Activated B cell treated with CpG ODN at 0.5 μM for 24 hours (primary cell): ENCODE measurements around the gene TIMP3. TPM values are rescaled to one million over a fixed set of nuclear protein-coding genes. Genes with fewer than 3 reads are reported as not detected.

Experiments used
- ATAC-seq: fragments of 200-7000 bp; cut with Tn5 transposase; one replicate; pipeline ENCODE4 v1.10.0; 2021; ENCODE audit warnings: low read depth, mild to moderate bottlenecking, moderate library complexity
- CTCF ChIA-PET: fragments of 350-600 bp; sonication (Branson Sonifier 250); formaldehyde crosslinking; loops from one replicate; lab custom pipeline; 2021; ENCODE audit warnings: antibody characterized with exemption; lab: Charles Lee
- POLR2A ChIA-PET: fragments of 350-600 bp; sonication (Branson Sonifier 250); formaldehyde crosslinking; loops from one replicate; lab custom pipeline; 2021; ENCODE audit warnings: antibody characterized with exemption; lab: Charles Lee
- DNase-seq: peaks from one replicate; pipeline ENCODE4 v3.0.0; 2022
- H3K27ac Mint-ChIP-seq: one replicate; pipeline ENCODE4 v1.8.0; 2020; ENCODE audit warnings: mixed read lengths
- H3K27me3 Mint-ChIP-seq: one replicate; pipeline ENCODE4 v1.8.0; 2021; ENCODE audit warnings: mixed read lengths
- H3K36me3 Mint-ChIP-seq: one replicate; pipeline ENCODE4 v1.8.0; 2021; ENCODE audit warnings: low read depth, mixed read lengths
- H3K4me1 Mint-ChIP-seq: one replicate; pipeline ENCODE4 v1.8.0; 2021; ENCODE audit warnings: mixed read lengths
- H3K4me3 Mint-ChIP-seq: one replicate; pipeline ENCODE4 v1.8.0; 2020; ENCODE audit warnings: mild to moderate bottlenecking, mixed read lengths
- H3K9me3 Mint-ChIP-seq: one replicate; pipeline ENCODE4 v1.8.0; 2020; ENCODE audit warnings: mixed read lengths
- CTCF ChIP-seq: fragments of 200-600 bp; IDR thresholded peaks from one replicate; pipeline ENCODE4 v1.8.0; 2022; ENCODE audit warnings: antibody characterized with exemption, mild to moderate bottlenecking
- intact Hi-C: fragments of 100-400 bp; cut with micrococcal nuclease; formaldehyde crosslinking; loops from one replicate; pipeline ENCODE4 v1.15.1; 2024
- total RNA-seq: library from RNA; stranded (reverse); gene quantifications from 2 replicates; pipeline ENCODE4 v1.2.3, GENCODE V29; 2022

Gene TIMP3
- total RNA-seq, 1 donor from 2014 or later: not detected

GRCh38 chr22:32855045-32855756 lies 53.7 kb downstream of the TIMP3 start:
- POLR2A ChIA-PET: no interaction called here

GRCh38 chr22:32858121-32858703 lies 56.7 kb downstream of the TIMP3 start:
- H3K4me3 Mint-ChIP-seq: no peak overlapping the region
- CTCF ChIA-PET: no interaction called here
- peaks cover under 1% of the 10 kb centered on the region for H3K4me1 Mint-ChIP-seq
- no peaks in the 10 kb centered on the region for H3K9me3 Mint-ChIP-seq
- no peak for ATAC-seq
- TF ChIP-seq CTCF: no peak
- POLR2A ChIA-PET: no interaction called here
- H3K27ac Mint-ChIP-seq: no peak overlapping the region
- H3K36me3 Mint-ChIP-seq: no peaks in the 10 kb centered on the region
- DNase-seq: no peak
- intact Hi-C loops: no loop called here
- H3K27me3 Mint-ChIP-seq: peaks cover 7% of the 10 kb centered on the region

More at GRCh38 chr22:32855045-32855756, 53.7 kb downstream of the TIMP3 start:
- intact Hi-C loops: no loop called here
- Mint-ChIP-seq H3K36me3 (no peaks in the 10 kb centered on the region), H3K27me3 (peaks cover 9% of the 10 kb centered on the region), H3K9me3 (no peaks in the 10 kb centered on the region), H3K27ac (no peak overlapping the region), H3K4me1 (peaks cover 7% of the 10 kb centered on the region), H3K4me3 (no peak overlapping the region)
- ATAC-seq (no peak), DNase-seq (no peak)
- CTCF ChIA-PET: no interaction called here
- TF ChIP-seq CTCF: no peak

GRCh38 chr22:32858957-32859356 lies 57.5 kb downstream of the TIMP3 start:
- DNase-seq (no peak), ATAC-seq (no peak)
- intact Hi-C loops: no loop called here
- H3K9me3 Mint-ChIP-seq: no peaks in the 10 kb centered on the region
- H3K4me3 Mint-ChIP-seq: no peak overlapping the region
- H3K36me3 Mint-ChIP-seq: no peaks in the 10 kb centered on the region
- no peak overlapping the region for H3K27ac Mint-ChIP-seq
- ChIA-PET POLR2A (no interaction called here), CTCF (no interaction called here)
- peaks cover 7% of the 10 kb centered on the region for H3K27me3 Mint-ChIP-seq
- no peak for TF ChIP-seq CTCF
- no peaks in the 10 kb centered on the region for H3K4me1 Mint-ChIP-seq

- Mint-ChIP-seq H3K36me3 (no peaks in the 10 kb centered on the region), H3K27me3 (peaks cover 7% of the 10 kb centered on the region), H3K4me1 (no peaks in the 10 kb centered on the region), H3K9me3 (no peaks in the 10 kb centered on the region), H3K4me3 (no peak overlapping the region), H3K27ac (no peak overlapping the region)
- POLR2A ChIA-PET: no interaction called here
- DNase-seq (no peak), ATAC-seq (no peak)
- intact Hi-C loops: no loop called here
- no peak for TF ChIP-seq CTCF
- CTCF ChIA-PET: no interaction called here
Observed at GRCh38 chr22:32859743-32860142, 58.2 kb downstream of the TIMP3 start.

GRCh38 chr22:32861330-32861729 lies 59.8 kb downstream of the TIMP3 start:
- ChIA-PET POLR2A (no interaction called here), CTCF (no interaction called here)
- no peak for TF ChIP-seq CTCF
- Mint-ChIP-seq H3K4me1 (no peaks in the 10 kb centered on the region), H3K36me3 (no peaks in the 10 kb centered on the region), H3K27ac (no peak overlapping the region), H3K27me3 (peaks cover 4% of the 10 kb centered on the region), H3K4me3 (no peak overlapping the region), H3K9me3 (no peaks in the 10 kb centered on the region)
- DNase-seq (no peak), ATAC-seq (no peak)
- intact Hi-C loops: no loop called here
